Stimulated activated naive CD8-positive, alpha-beta T cell treated with anti-CD3 and anti-CD28 coated beads, Interleukin-15, Interleukin-2, amounts not matched to agents 100 ng/mL and 50 ng/mL, for 24 hours (primary cell): ENCODE measurements around the gene PSME2.
"Not testable (repeated sequence)": the region's sequence is repeated elsewhere in the genome, so short reads cannot be mapped to it uniquely, and the experiment has no call there.

Source experiments
- H3K27ac Mint-ChIP-seq: one replicate; pipeline ENCODE4 v1.8.0; 2021; ENCODE audit warnings: mild to moderate bottlenecking, mixed read lengths
- H3K27me3 Mint-ChIP-seq: one replicate; pipeline ENCODE4 v1.8.0; 2021; ENCODE audit warnings: mixed read lengths
- H3K36me3 Mint-ChIP-seq: one replicate; pipeline ENCODE4 v1.8.0; 2021; ENCODE audit warnings: low read depth, mixed read lengths
- H3K4me1 Mint-ChIP-seq: one replicate; pipeline ENCODE4 v1.8.0; 2021; ENCODE audit warnings: low read depth, mixed read lengths
- H3K4me3 Mint-ChIP-seq: one replicate; pipeline ENCODE4 v1.8.0; 2021; ENCODE audit warnings: mild to moderate bottlenecking, mixed read lengths
- H3K9me3 Mint-ChIP-seq: one replicate; pipeline ENCODE4 v1.8.0; 2021; ENCODE audit warnings: mixed read lengths

Gene PSME2

GRCh38 chr14:24108336-24108874 lies 38.0 kb downstream of the PSME2 start:
- Mint-ChIP-seq H3K27ac (peak overlapping the region; percentile 95), H3K36me3 (peaks cover 13% of the 10 kb centered on the region), H3K4me1 (peaks cover 28% of the 10 kb centered on the region), H3K9me3 (no peaks in the 10 kb centered on the region), H3K4me3 (peak overlapping the region; percentile 62), H3K27me3 (no peaks in the 10 kb centered on the region)

GRCh38 chr14:24106672-24107271 lies 39.6 kb downstream of the PSME2 start:
- peaks cover 27% of the 10 kb centered on the region for H3K36me3 Mint-ChIP-seq
- H3K27ac Mint-ChIP-seq, result no peak overlapping the region
- no peak overlapping the region for H3K4me3 Mint-ChIP-seq
- no peaks in the 10 kb centered on the region for H3K9me3 Mint-ChIP-seq
- no peaks in the 10 kb centered on the region for H3K27me3 Mint-ChIP-seq
- peaks cover 26% of the 10 kb centered on the region for H3K4me1 Mint-ChIP-seq

GRCh38 chr14:24105609-24106239 lies 40.7 kb downstream of the PSME2 start:
- H3K4me3 Mint-ChIP-seq, H3K9me3 Mint-ChIP-seq, H3K27me3 Mint-ChIP-seq: not testable (repeated sequence)
- peaks cover 29% of the 10 kb centered on the region for H3K36me3 Mint-ChIP-seq
- peaks cover 26% of the 10 kb centered on the region for H3K4me1 Mint-ChIP-seq
- peak overlapping the region; percentile 23 for H3K27ac Mint-ChIP-seq

GRCh38 chr14:24103451-24103850 lies 43.0 kb downstream of the PSME2 start:
- no peaks in the 10 kb centered on the region for H3K27me3 Mint-ChIP-seq
- peaks cover 44% of the 10 kb centered on the region for H3K36me3 Mint-ChIP-seq
- no peak overlapping the region for H3K4me3 Mint-ChIP-seq
- no peaks in the 10 kb centered on the region for H3K9me3 Mint-ChIP-seq
- H3K4me1 Mint-ChIP-seq, result peaks cover 13% of the 10 kb centered on the region
- H3K27ac Mint-ChIP-seq, result no peak overlapping the region

- Mint-ChIP-seq H3K4me1 (peaks cover 7% of the 10 kb centered on the region), H3K27ac (no peak overlapping the region), H3K36me3 (peaks cover 48% of the 10 kb centered on the region), H3K4me3 (no peak overlapping the region), H3K27me3 (no peaks in the 10 kb centered on the region), H3K9me3 (no peaks in the 10 kb centered on the region)
Measured at GRCh38 chr14:24102357-24103048, 43.9 kb downstream of the PSME2 start.

GRCh38 chr14:24100982-24101494 lies 45.4 kb downstream of the PSME2 start:
- no peaks in the 10 kb centered on the region for H3K27me3 Mint-ChIP-seq
- H3K27ac Mint-ChIP-seq, result no peak overlapping the region
- peaks cover 11% of the 10 kb centered on the region for H3K4me1 Mint-ChIP-seq
- H3K4me3 Mint-ChIP-seq, result no peak overlapping the region
- peaks cover 57% of the 10 kb centered on the region for H3K36me3 Mint-ChIP-seq
- H3K9me3 Mint-ChIP-seq, result no peaks in the 10 kb centered on the region

- H3K36me3 Mint-ChIP-seq, result peaks cover 62% of the 10 kb centered on the region
- H3K27ac Mint-ChIP-seq, result no peak overlapping the region
- peaks cover 14% of the 10 kb centered on the region for H3K4me1 Mint-ChIP-seq
- no peaks in the 10 kb centered on the region for H3K27me3 Mint-ChIP-seq
- H3K9me3 Mint-ChIP-seq, result no peaks in the 10 kb centered on the region
- H3K4me3 Mint-ChIP-seq, result no peak overlapping the region
Measured at GRCh38 chr14:24100197-24100981, 46.0 kb downstream of the PSME2 start.

- H3K4me1 Mint-ChIP-seq, result peaks cover 16% of the 10 kb centered on the region
- H3K27me3 Mint-ChIP-seq, result no peaks in the 10 kb centered on the region
- no peak overlapping the region for H3K27ac Mint-ChIP-seq
- peaks cover 62% of the 10 kb centered on the region for H3K36me3 Mint-ChIP-seq
- no peaks in the 10 kb centered on the region for H3K9me3 Mint-ChIP-seq
- H3K4me3 Mint-ChIP-seq, result no peak overlapping the region
Measured at GRCh38 chr14:24098927-24099813, 47.2 kb downstream of the PSME2 start.

- Mint-ChIP-seq H3K9me3 (no peaks in the 10 kb centered on the region), H3K36me3 (peaks cover 54% of the 10 kb centered on the region), H3K27me3 (no peaks in the 10 kb centered on the region), H3K4me1 (peaks cover 21% of the 10 kb centered on the region), H3K4me3 (no peak overlapping the region), H3K27ac (no peak overlapping the region)
Measured at GRCh38 chr14:24098229-24098926, 48.0 kb downstream of the PSME2 start.

GRCh38 chr14:24096545-24097181 lies 49.7 kb downstream of the PSME2 start:
- peak overlapping the region; percentile 62 for H3K4me3 Mint-ChIP-seq
- H3K27me3 Mint-ChIP-seq, result no peaks in the 10 kb centered on the region
- H3K9me3 Mint-ChIP-seq, result no peaks in the 10 kb centered on the region
- H3K27ac Mint-ChIP-seq, result peak overlapping the region; percentile 80
- H3K4me1 Mint-ChIP-seq, result peaks cover 26% of the 10 kb centered on the region
- peaks cover 41% of the 10 kb centered on the region for H3K36me3 Mint-ChIP-seq

- Mint-ChIP-seq H3K4me3 (peak overlapping the region; percentile 95), H3K27me3 (no peaks in the 10 kb centered on the region), H3K27ac (peak overlapping the region; percentile 97), H3K9me3 (no peaks in the 10 kb centered on the region), H3K4me1 (peaks cover 26% of the 10 kb centered on the region), H3K36me3 (peaks cover 36% of the 10 kb centered on the region)
Measured at GRCh38 chr14:24095271-24096068, 50.9 kb downstream of the PSME2 start.

- H3K36me3 Mint-ChIP-seq, result peaks cover 29% of the 10 kb centered on the region
- H3K27me3 Mint-ChIP-seq, result no peaks in the 10 kb centered on the region
- H3K9me3 Mint-ChIP-seq, result no peaks in the 10 kb centered on the region
- peaks cover 26% of the 10 kb centered on the region for H3K4me1 Mint-ChIP-seq
- H3K27ac Mint-ChIP-seq, result peak overlapping the region; percentile 97
- H3K4me3 Mint-ChIP-seq, result peak overlapping the region; percentile 95
Measured at GRCh38 chr14:24094841-24095270, 51.6 kb downstream of the PSME2 start.
